Osteocyte (in vitro differentiated cells): ENCODE data around the gene BFSP1. TPM values are rescaled to one million over a fixed set of nuclear protein-coding genes. Genes with fewer than 3 reads are reported as not detected.

ENCODE experiments used
- DNase-seq: peaks from one replicate; pipeline ENCODE4 v3.0.0; 2021; ENCODE audit warnings: mixed read lengths; ENCODE audit not compliant: unreplicated experiment; ENCODE audit errors: extremely low spot score
- H3K27ac Mint-ChIP-seq: one replicate; pipeline ENCODE4 v1.8.0; 2021; ENCODE audit warnings: mild to moderate bottlenecking, mixed read lengths; ENCODE audit not compliant: unreplicated experiment
- H3K27me3 Mint-ChIP-seq: one replicate; pipeline ENCODE4 v1.8.0; 2021; ENCODE audit warnings: mixed read lengths; ENCODE audit not compliant: unreplicated experiment
- H3K36me3 Mint-ChIP-seq: one replicate; pipeline ENCODE4 v1.8.0; 2021; ENCODE audit warnings: mixed read lengths; ENCODE audit not compliant: unreplicated experiment
- H3K4me1 Mint-ChIP-seq: one replicate; pipeline ENCODE4 v1.8.0; 2021; ENCODE audit warnings: mixed read lengths; ENCODE audit not compliant: unreplicated experiment
- H3K4me3 Mint-ChIP-seq: one replicate; pipeline ENCODE4 v1.8.0; 2021; ENCODE audit warnings: mild to moderate bottlenecking, moderate library complexity, mixed read lengths; ENCODE audit not compliant: unreplicated experiment
- H3K9me3 Mint-ChIP-seq: one replicate; pipeline ENCODE4 v1.8.0; 2021; ENCODE audit warnings: mixed read lengths; ENCODE audit not compliant: unreplicated experiment
- long read RNA-seq: library from polyadenylated mRNA; unstranded; transcript quantifications from one replicate; pipeline ENCODE4 v2.0.0, GENCODE V29; 2021
- total RNA-seq: library from RNA; stranded (reverse); gene quantifications from 2 replicates; pipeline ENCODE4 v1.2.1, GENCODE V29; 2021
- TF ChIP-seq, protein P1 (sequence below): fragments of 200-600 bp; sonication (generic); IDR thresholded peaks from 2 replicates; pipeline ENCODE4 v1.5.0; 2021; ENCODE audit warnings: antibody characterized with exemption, mild to moderate bottlenecking, moderate library complexity

The BFSP1 gene
- total RNA-seq = 12.6 and 13.8 TPM in 2 replicates
- long read RNA-seq, transcript BFSP1-201 (8 exons, 2,063 nt) = major isoform, 18 of 41 reads
- long read RNA-seq, partial matches to known transcripts = 1 of 41 reads
- long read RNA-seq, other reads (novel, unspliced or antisense) = 22 of 41 reads

DNA sequence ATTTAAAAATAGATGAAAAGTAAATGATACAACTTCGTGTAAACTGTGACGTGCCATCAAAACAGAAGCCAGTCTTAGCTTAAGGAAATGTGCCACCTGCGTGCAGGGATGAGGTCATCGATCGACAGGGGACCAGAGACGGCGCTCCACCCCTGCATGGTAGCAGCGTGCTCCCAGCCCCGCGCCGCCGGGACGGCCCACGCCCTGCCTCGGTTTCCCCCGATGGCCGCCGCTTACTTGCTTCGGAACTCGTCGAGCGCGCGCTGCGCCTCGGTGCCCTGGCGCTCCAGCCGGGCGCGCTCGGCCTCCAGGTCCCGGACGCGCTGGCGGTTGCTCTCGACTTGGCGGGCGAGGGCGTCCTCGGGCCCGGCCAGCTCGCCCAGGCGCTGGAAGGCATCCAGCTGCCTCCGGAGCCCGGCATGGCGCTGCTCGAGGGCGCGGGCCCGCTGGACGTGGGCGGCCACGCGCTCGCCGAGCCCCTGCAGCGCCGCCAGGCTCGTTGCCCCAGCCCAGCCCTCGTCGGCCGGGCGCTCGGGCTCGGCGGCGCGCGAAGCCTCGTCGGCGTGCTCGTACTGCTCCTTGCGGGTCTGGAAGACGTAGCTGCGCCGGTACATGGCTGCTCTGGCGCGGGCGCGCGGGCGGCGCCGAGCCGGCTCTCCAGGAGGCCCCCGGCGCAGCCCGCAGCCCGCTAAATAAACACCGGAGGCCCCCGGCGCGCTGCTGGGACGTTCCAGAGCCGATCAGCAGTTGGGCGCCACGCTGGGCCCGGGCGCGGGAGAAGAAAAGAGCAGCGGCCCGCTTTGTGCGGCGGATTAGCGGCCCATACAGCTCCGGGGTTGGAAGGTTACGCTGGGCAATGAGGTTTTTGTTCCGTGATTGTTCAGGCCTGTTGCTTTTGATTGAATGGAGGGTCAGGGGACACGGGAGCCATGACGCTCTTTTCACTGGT lies at the start of gene BFSP1:
Gene BFSP1 (minus strand): TSS at position 664 of the 949 bp plus-strand sequence. CDS start 50 bp downstream, at position 614.
- Mint-ChIP-seq H3K4me3 (peak within 1 kb of the TSS; percentile 80), H3K4me1 (peaks cover 22% of the 10 kb centered on the region), H3K27ac (peak within 1 kb of the TSS; percentile 95), H3K36me3 (no peaks in the 10 kb centered on the region), H3K9me3 (no peaks in the 10 kb centered on the region), H3K27me3 (no peaks in the 10 kb centered on the region)
- peak; percentile 89 for DNase-seq
- TF ChIP-seq, protein P1, sequence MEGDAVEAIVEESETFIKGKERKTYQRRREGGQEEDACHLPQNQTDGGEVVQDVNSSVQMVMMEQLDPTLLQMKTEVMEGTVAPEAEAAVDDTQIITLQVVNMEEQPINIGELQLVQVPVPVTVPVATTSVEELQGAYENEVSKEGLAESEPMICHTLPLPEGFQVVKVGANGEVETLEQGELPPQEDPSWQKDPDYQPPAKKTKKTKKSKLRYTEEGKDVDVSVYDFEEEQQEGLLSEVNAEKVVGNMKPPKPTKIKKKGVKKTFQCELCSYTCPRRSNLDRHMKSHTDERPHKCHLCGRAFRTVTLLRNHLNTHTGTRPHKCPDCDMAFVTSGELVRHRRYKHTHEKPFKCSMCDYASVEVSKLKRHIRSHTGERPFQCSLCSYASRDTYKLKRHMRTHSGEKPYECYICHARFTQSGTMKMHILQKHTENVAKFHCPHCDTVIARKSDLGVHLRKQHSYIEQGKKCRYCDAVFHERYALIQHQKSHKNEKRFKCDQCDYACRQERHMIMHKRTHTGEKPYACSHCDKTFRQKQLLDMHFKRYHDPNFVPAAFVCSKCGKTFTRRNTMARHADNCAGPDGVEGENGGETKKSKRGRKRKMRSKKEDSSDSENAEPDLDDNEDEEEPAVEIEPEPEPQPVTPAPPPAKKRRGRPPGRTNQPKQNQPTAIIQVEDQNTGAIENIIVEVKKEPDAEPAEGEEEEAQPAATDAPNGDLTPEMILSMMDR = peak; percentile 12

DNA sequence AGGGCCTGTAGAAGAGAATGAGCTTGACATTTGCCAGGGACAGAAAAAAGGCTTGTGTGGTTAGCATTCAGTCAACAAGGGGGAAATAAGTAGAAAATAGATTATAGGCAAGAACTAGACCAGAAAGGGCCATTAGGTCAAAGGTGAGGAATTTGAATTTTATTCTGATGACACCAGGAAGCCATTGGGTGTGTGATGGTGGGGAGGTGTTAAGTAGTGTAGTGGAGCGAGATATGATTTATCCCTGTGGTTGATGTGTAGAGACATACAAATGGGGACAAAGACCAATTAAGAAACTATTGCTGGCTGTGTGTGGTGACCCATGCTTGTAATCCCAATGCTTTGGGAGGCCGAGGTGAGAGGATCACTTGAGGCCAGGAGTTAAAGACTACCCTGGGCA lies 49.7 kb upstream of the BFSP1 start:
- H3K27ac Mint-ChIP-seq = peak overlapping the region; percentile 64
- DNase-seq = no peak
- H3K36me3 Mint-ChIP-seq = peaks cover 15% of the 10 kb centered on the region
- no peak overlapping the region for H3K4me3 Mint-ChIP-seq
- TF ChIP-seq, protein P1 = no peak
- no peaks in the 10 kb centered on the region for H3K9me3 Mint-ChIP-seq
- H3K4me1 Mint-ChIP-seq = peaks cover 69% of the 10 kb centered on the region
- H3K27me3 Mint-ChIP-seq = no peaks in the 10 kb centered on the region

DNA sequence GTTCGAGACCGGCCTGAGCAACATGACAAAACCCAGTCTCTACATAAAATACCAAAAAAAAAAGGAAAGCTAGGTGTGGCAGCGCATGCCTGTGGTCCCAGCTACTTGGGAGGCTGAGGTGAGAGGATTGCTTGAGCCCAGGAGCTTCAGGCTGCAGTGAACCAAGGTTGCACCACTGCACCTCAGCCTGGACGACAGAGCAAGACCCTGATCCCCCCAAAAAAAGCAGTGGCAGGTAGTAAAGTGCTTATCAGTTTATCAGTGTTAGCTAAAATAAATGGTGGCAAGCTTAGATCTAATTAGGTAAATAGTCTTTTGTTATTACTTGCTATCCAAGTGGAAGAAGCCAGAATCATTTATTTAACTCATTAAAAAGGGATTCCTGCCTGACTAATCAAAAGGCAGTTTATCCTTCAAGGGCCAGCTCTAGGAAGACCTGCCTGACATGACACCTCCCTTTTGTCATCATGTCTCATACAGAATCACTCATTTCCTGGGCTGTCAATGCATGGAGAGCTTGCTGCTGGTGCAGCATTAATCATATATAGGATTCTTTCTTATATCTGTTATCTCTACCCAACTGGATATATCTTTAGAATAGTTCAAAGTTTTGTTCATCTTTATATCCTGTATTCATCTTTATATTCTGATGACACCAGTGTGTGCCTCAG lies 48.3 kb upstream of the BFSP1 start:
- Mint-ChIP-seq H3K4me3 (no peak overlapping the region), H3K27me3 (no peaks in the 10 kb centered on the region), H3K9me3 (no peaks in the 10 kb centered on the region), H3K4me1 (peaks cover 71% of the 10 kb centered on the region), H3K27ac (peak overlapping the region; percentile 52), H3K36me3 (peaks cover 15% of the 10 kb centered on the region)
- DNase-seq = no peak
- TF ChIP-seq, protein P1 = no peak

GRCh38 chr20:17576215-17576614 lies 45.0 kb upstream of the BFSP1 start:
- H3K27me3 Mint-ChIP-seq = no peaks in the 10 kb centered on the region
- peaks cover 82% of the 10 kb centered on the region for H3K4me1 Mint-ChIP-seq
- TF ChIP-seq, protein P1 = no peak
- H3K4me3 Mint-ChIP-seq = no peak overlapping the region
- DNase-seq = no peak
- H3K36me3 Mint-ChIP-seq = peaks cover 13% of the 10 kb centered on the region
- H3K27ac Mint-ChIP-seq = peak overlapping the region; percentile 52
- no peaks in the 10 kb centered on the region for H3K9me3 Mint-ChIP-seq

- TF ChIP-seq, protein P1 = no peak
- Mint-ChIP-seq H3K27ac (peak overlapping the region; percentile 89), H3K4me1 (peaks cover 64% of the 10 kb centered on the region), H3K36me3 (peaks cover 10% of the 10 kb centered on the region), H3K27me3 (no peaks in the 10 kb centered on the region), H3K9me3 (no peaks in the 10 kb centered on the region), H3K4me3 (peak overlapping the region; percentile 88)
- DNase-seq = no peak
Measured at GRCh38 chr20:17573463-17573862, 42.3 kb upstream of the BFSP1 start.
